HEK293 (cell line): ENCODE measurements around the gene NBPF3.

Experiments
- CTCF ChIA-PET: fragments of 350-600 bp; formaldehyde crosslinking; extraction: SDS; loops from one replicate; lab custom pipeline; 2021; ENCODE audit warnings: antibody characterized with exemption; lab: Yijun Ruan, JAX
- POLR2A ChIA-PET: fragments of 300-600 bp; formaldehyde crosslinking; extraction: SDS; loops from one replicate; lab custom pipeline; 2020; ENCODE audit warnings: antibody characterized with exemption, inconsistent platforms; lab: Yijun Ruan, JAX
- H3K27ac ChIP-seq: fragments of 200-500 bp; sonication (Bioruptor generic); 2 replicates; pipeline ENCODE4 v1.5.1; 2014; ENCODE audit warnings: low read depth, low read length, control low read depth, inconsistent platforms; ENCODE audit errors: extremely low read depth
- H3K36me3 ChIP-seq, 2 experiments: fragments of 200-500 bp in 1 of 2; sonication (Bioruptor generic) in 1 of 2; 1 replicate in 1 of 2; 2 replicates in 1 of 2; pipeline ENCODE4 v1.5.1; 2014 to 2017; ENCODE audit warnings: inconsistent platforms in 2 of 2, low read length in 2 of 2; ENCODE audit not compliant: control insufficient read depth in 2 of 2, insufficient read depth in 1 of 2
- H3K4me1 ChIP-seq: fragments of 200-500 bp; sonication (Bioruptor generic); 2 replicates; pipeline ENCODE4 v1.5.1; 2014; ENCODE audit warnings: mild to moderate bottlenecking, low read length, inconsistent platforms; ENCODE audit not compliant: control insufficient read depth, insufficient read depth
- H3K4me3 ChIP-seq: 2 replicates; pipeline ENCODE4 v1.5.1; 2011; ENCODE audit warnings: low read depth, mild to moderate bottlenecking, control low read depth, low read length, moderate library complexity
- H3K9me3 ChIP-seq: fragments of 200-500 bp; sonication (Bioruptor generic); 2 replicates; pipeline ENCODE4 v1.5.1; 2014; ENCODE audit warnings: low read depth, low read length, inconsistent platforms; ENCODE audit not compliant: control insufficient read depth, insufficient read depth
- ATF2 ChIP-seq: fragments of 450-650 bp; formaldehyde crosslinking; IDR thresholded peaks from 2 replicates; pipeline ENCODE4 v1.5.1; 2016; ENCODE audit warnings: missing biosample characterization, missing genetic modification characterization, low read depth
- FEZF1 ChIP-seq: fragments of 450-650 bp; formaldehyde crosslinking; IDR thresholded peaks from 2 replicates; pipeline ENCODE4 v1.5.1; 2016; ENCODE audit warnings: missing biosample characterization, missing genetic modification characterization
- GLI4 ChIP-seq: fragments of 450-650 bp; formaldehyde crosslinking; IDR thresholded peaks from 2 replicates; pipeline ENCODE4 v1.5.1; 2016; ENCODE audit warnings: missing biosample characterization, missing genetic modification characterization
- PRDM2 ChIP-seq: fragments of 450-650 bp; formaldehyde crosslinking; IDR thresholded peaks from 2 replicates; pipeline ENCODE4 v1.5.1; 2016; ENCODE audit warnings: missing biosample characterization, missing genetic modification characterization, borderline replicate concordance
- ZBTB11 ChIP-seq: fragments of 450-650 bp; formaldehyde crosslinking; conservative IDR thresholded peaks from 2 replicates; pipeline ENCODE4 v1.5.1; 2016; ENCODE audit warnings: low read depth, missing biosample characterization, missing genetic modification characterization
- ZBTB20 ChIP-seq: fragments of 450-650 bp; formaldehyde crosslinking; IDR thresholded peaks from 2 replicates; pipeline ENCODE4 v1.5.1; 2016; ENCODE audit warnings: missing biosample characterization, missing genetic modification characterization
- ZNF10 ChIP-seq: fragments of 450-650 bp; formaldehyde crosslinking; IDR thresholded peaks from 2 replicates; pipeline ENCODE4 v1.5.1; 2017; ENCODE audit warnings: missing biosample characterization, missing genetic modification characterization
- ZNF248 ChIP-seq: fragments of 450-650 bp; formaldehyde crosslinking; IDR thresholded peaks from 2 replicates; pipeline ENCODE4 v1.5.1; 2017; ENCODE audit warnings: missing biosample characterization, missing genetic modification characterization
- ZNF26 ChIP-seq: fragments of 450-650 bp; formaldehyde crosslinking; IDR thresholded peaks from 2 replicates; pipeline ENCODE4 v1.5.1; 2016; ENCODE audit warnings: missing biosample characterization, missing genetic modification characterization
- ZNF350 ChIP-seq: fragments of 450-650 bp; formaldehyde crosslinking; IDR thresholded peaks from 2 replicates; pipeline ENCODE4 v1.5.0; 2017; ENCODE audit warnings: missing biosample characterization, mild to moderate bottlenecking, missing genetic modification characterization
- ZNF426 ChIP-seq: fragments of 450-650 bp; formaldehyde crosslinking; IDR thresholded peaks from 2 replicates; pipeline ENCODE4 v1.5.1; 2017; ENCODE audit warnings: missing biosample characterization, missing genetic modification characterization, mild to moderate bottlenecking, inconsistent platforms, moderate library complexity
- ZNF529 ChIP-seq: fragments of 450-650 bp; formaldehyde crosslinking; IDR thresholded peaks from 2 replicates; pipeline ENCODE4 v1.5.1; 2017; ENCODE audit warnings: missing genetic modification characterization, missing biosample characterization; ENCODE audit not compliant: insufficient replicate concordance
- ZNF571 ChIP-seq: fragments of 450-650 bp; formaldehyde crosslinking; IDR thresholded peaks from 2 replicates; pipeline ENCODE4 v1.5.0; 2017; ENCODE audit warnings: missing biosample characterization, missing genetic modification characterization
- ZNF621 ChIP-seq: fragments of 450-650 bp; formaldehyde crosslinking; IDR thresholded peaks from 2 replicates; pipeline ENCODE4 v1.5.1; 2017; ENCODE audit warnings: missing biosample characterization, missing genetic modification characterization
- ZNF660 ChIP-seq: fragments of 450-650 bp; IDR thresholded peaks from 2 replicates; pipeline ENCODE4 v1.5.1; 2018; ENCODE audit warnings: missing biosample characterization, mild to moderate bottlenecking, missing genetic modification characterization
- ZNF76 ChIP-seq: fragments of 450-650 bp; formaldehyde crosslinking; IDR thresholded peaks from 2 replicates; pipeline ENCODE4; 2016; ENCODE audit warnings: low read depth, missing biosample characterization, missing genetic modification characterization, borderline replicate concordance
- TF ChIP-seq, protein P1 (sequence below): fragments of 450-650 bp; formaldehyde crosslinking; IDR thresholded peaks from 2 replicates; pipeline ENCODE4 v1.5.1; 2016; ENCODE audit warnings: missing biosample characterization, missing genetic modification characterization, borderline replicate concordance

NBPF3 gene

GRCh38 chr1:21472861-21473260, 32.9 kb downstream of the NBPF3 start (continued):
- TF ChIP-seq, protein P1, sequence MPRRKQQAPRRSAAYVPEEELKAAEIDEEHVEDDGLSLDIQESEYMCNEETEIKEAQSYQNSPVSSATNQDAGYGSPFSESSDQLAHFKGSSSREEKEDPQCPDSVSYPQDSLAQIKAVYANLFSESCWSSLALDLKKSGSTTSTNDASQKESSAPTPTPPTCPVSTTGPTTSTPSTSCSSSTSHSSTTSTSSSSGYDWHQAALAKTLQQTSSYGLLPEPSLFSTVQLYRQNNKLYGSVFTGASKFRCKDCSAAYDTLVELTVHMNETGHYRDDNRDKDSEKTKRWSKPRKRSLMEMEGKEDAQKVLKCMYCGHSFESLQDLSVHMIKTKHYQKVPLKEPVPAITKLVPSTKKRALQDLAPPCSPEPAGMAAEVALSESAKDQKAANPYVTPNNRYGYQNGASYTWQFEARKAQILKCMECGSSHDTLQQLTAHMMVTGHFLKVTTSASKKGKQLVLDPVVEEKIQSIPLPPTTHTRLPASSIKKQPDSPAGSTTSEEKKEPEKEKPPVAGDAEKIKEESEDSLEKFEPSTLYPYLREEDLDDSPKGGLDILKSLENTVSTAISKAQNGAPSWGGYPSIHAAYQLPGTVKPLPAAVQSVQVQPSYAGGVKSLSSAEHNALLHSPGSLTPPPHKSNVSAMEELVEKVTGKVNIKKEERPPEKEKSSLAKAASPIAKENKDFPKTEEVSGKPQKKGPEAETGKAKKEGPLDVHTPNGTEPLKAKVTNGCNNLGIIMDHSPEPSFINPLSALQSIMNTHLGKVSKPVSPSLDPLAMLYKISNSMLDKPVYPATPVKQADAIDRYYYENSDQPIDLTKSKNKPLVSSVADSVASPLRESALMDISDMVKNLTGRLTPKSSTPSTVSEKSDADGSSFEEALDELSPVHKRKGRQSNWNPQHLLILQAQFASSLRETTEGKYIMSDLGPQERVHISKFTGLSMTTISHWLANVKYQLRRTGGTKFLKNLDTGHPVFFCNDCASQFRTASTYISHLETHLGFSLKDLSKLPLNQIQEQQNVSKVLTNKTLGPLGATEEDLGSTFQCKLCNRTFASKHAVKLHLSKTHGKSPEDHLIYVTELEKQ (tag by site-specific recombination): no peak
- TF ChIP-seq ZNF248 (no peak), ZBTB11 (no peak), ZNF529 (tag by site-specific recombination) (no peak), ZNF660 (tag by site-specific recombination) (no peak), ZNF26 (no peak), ZNF350 (no peak), ZNF10 (tag by site-specific recombination) (no peak), ZNF76 (tag by site-specific recombination) (no peak), ZNF621 (tag by site-specific recombination) (no peak), FEZF1 (tag by site-specific recombination) (no peak)

DNA sequence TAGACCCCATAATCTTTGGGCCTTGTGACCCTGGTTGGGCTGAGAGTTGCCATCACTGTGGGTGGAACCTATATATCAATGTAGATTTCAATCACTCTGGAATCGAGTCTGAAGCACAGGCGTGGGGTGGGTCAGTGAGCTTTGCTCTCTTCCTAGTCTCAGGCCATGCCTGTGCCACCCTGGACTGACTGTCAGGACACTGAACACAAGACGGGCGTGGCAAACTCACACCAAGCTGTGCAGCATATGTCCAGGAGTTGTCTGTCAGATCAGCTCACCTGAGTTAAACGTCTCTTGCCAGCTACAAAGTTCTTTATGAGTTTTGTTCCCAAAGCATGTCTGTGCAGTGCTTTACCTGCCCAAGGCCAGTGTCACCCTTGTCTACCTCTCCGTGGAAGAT, 38.4 kb downstream of the NBPF3 start:
- CTCF ChIA-PET: no interaction called here
- no peak overlapping the region for H3K4me3 ChIP-seq
- TF ChIP-seq ATF2 (no peak), ZBTB20 (tag by site-specific recombination) (no peak), PRDM2 (tag by site-specific recombination) (no peak), GLI4 (no peak), ZNF571 (tag by site-specific recombination) (no peak), ZNF426 (tag by site-specific recombination) (no peak)
- TF ChIP-seq, protein P1 (tag by site-specific recombination): no peak

More for the DNA sequence above, 38.4 kb downstream of the NBPF3 start:
- H3K27ac ChIP-seq: no peak overlapping the region
- H3K36me3 ChIP-seq: peaks cover 5 to 46% of the 10 kb centered on the region in 2 experiments; a peak in 2 of 3 replicates
- H3K9me3 ChIP-seq: no peaks in the 10 kb centered on the region
- POLR2A ChIA-PET: no interaction called here
- no peaks in the 10 kb centered on the region for H3K4me1 ChIP-seq
